Naive thymus-derived CD4-positive, alpha-beta T cell (primary cell): ENCODE results near the gene SLC25A12. TPM values are rescaled to one million over a fixed set of nuclear protein-coding genes. Genes with fewer than 3 reads are reported as not detected.

Source experiments
- ATAC-seq: fragments of 150-1000 bp; cut with Tn5 transposase; 2 replicates; pipeline ENCODE4 v1.10.0; 2021; ENCODE audit warnings: mild to moderate bottlenecking, moderate library complexity
- CTCF ChIA-PET: fragments of 350-600 bp; sonication (Branson Sonifier 250); formaldehyde crosslinking; loops from one replicate; lab custom pipeline; 2021; ENCODE audit warnings: antibody characterized with exemption; lab: Charles Lee
- POLR2A ChIA-PET: fragments of 350-600 bp; sonication (Branson Sonifier 250); formaldehyde crosslinking; loops from one replicate; lab custom pipeline; 2021; ENCODE audit warnings: antibody characterized with exemption, inconsistent platforms; lab: Charles Lee
- DNase-seq, 9 donors: peaks; one replicate each; pipeline versions ENCODE4 v3.0.0 to v3.0.0-alpha.2; 2020 to 2022; ENCODE audit warnings: mixed read lengths in 1 of 9
- H3K27ac ChIP-seq: one replicate; pipeline ENCODE4 v1.7.0; 2013; ENCODE audit warnings: mild to moderate bottlenecking, low read depth, low read length, moderate library complexity
- H3K27me3 ChIP-seq, 2 donors: one replicate each; pipeline ENCODE4 v1.7.0; 2013; ENCODE audit warnings: low read length in 2 of 2, mild to moderate bottlenecking in 2 of 2, moderate library complexity in 2 of 2; ENCODE audit not compliant: control insufficient read depth in 2 of 2, insufficient read depth in 2 of 2
- H3K36me3 ChIP-seq, 3 experiments: 1 replicate in 2 of 3; 2 replicates in 1 of 3; pipeline ENCODE4 v1.7.0; 2013; ENCODE audit warnings: low read length in 3 of 3, mild to moderate bottlenecking in 3 of 3, moderate library complexity in 1 of 3; ENCODE audit not compliant: insufficient read depth in 3 of 3, control insufficient read depth in 2 of 3
- H3K4me1 ChIP-seq, 2 donors: one replicate each; pipeline ENCODE4 v1.7.0; 2013; ENCODE audit warnings: low read length in 2 of 2, mild to moderate bottlenecking in 2 of 2, moderate library complexity in 1 of 2; ENCODE audit not compliant: control insufficient read depth in 2 of 2, insufficient read depth in 2 of 2
- H3K4me3 ChIP-seq: 2 replicates; pipeline ENCODE4 v1.7.0; 2013; ENCODE audit warnings: mild to moderate bottlenecking, low read length
- H3K9me3 ChIP-seq, 3 experiments: 1 replicate in 2 of 3; 2 replicates in 1 of 3; pipeline ENCODE4 v1.7.0; 2013; ENCODE audit warnings: low read length in 3 of 3; ENCODE audit not compliant: control insufficient read depth in 2 of 3
- H3K27ac Mint-ChIP-seq, 9 donors: one replicate each; pipeline ENCODE4 v1.8.0; 2020 to 2022; ENCODE audit warnings: mixed read lengths in 9 of 9, mild to moderate bottlenecking in 8 of 9, moderate library complexity in 5 of 9, inconsistent platforms in 2 of 9
- H3K27me3 Mint-ChIP-seq, 5 donors: one replicate each; pipeline ENCODE4 v1.8.0; 2021 to 2022; ENCODE audit warnings: mixed read lengths in 5 of 5, mild to moderate bottlenecking in 1 of 5
- H3K36me3 Mint-ChIP-seq, 5 donors: one replicate each; pipeline ENCODE4 v1.8.0; 2020 to 2022; ENCODE audit warnings: mixed read lengths in 5 of 5, mild to moderate bottlenecking in 3 of 5, inconsistent platforms in 1 of 5
- H3K4me1 Mint-ChIP-seq, 7 donors: one replicate each; pipeline ENCODE4 v1.8.0; 2020 to 2022; ENCODE audit warnings: mixed read lengths in 7 of 7, mild to moderate bottlenecking in 3 of 7, inconsistent platforms in 1 of 7
- H3K4me3 Mint-ChIP-seq, 10 donors: one replicate each; pipeline ENCODE4 v1.8.0; 2020 to 2022; ENCODE audit warnings: mild to moderate bottlenecking in 10 of 10, mixed read lengths in 10 of 10, moderate library complexity in 6 of 10, inconsistent platforms in 2 of 10
- H3K9me3 Mint-ChIP-seq, 11 donors: one replicate each; pipeline ENCODE4 v1.8.0; 2020 to 2022; ENCODE audit warnings: mixed read lengths in 11 of 11, mild to moderate bottlenecking in 4 of 11, inconsistent platforms in 1 of 11, moderate library complexity in 1 of 11
- intact Hi-C, 2 donors: fragments of 100-400 bp; cut with micrococcal nuclease; formaldehyde crosslinking; loops; one replicate each; pipeline ENCODE4 v1.15.1; 2023
- polyA plus RNA-seq, 2 donors: library from polyadenylated mRNA; unstranded; fragments of 300-500 nt; fragmentation: Illumina TruSeq; gene quantifications; one replicate each; pipeline ENCODE4 v1.2.3, GENCODE V29; 2021
- total RNA-seq, 6 experiments: library from RNA in 5 of 6; stranded (reverse) in 5 of 6; gene quantifications; 1 replicate in 5 of 6; 2 replicates in 1 of 6; pipeline ENCODE4 v1.2.3 and lab custom pipeline; 2021 to 2026

Gene SLC25A12
- total and polyA plus RNA-seq, 7 experiments from 2014 or later: 11.9 to 33.6 (median 14.0) TPM

- ATAC-seq (no peak), DNase-seq (no peak)
- peak overlapping the region in 7 of 9 donors; percentile 8 to 99 (median 96) for H3K27ac Mint-ChIP-seq
- Histone ChIP-seq H3K9me3 (no peaks in the 10 kb centered on the region), H3K27me3 (no peaks in the 10 kb centered on the region), H3K36me3 (peaks cover 0 to 15% (median 0%) of the 10 kb centered on the region in 3 experiments), H3K4me3 (no peak overlapping the region), H3K27ac (no peak overlapping the region), H3K4me1 (peaks cover 13 to 17% of the 10 kb centered on the region in 2 donors)
- no peaks in the 10 kb centered on the region for H3K27me3 Mint-ChIP-seq
- peak overlapping the region; percentile 32 to 100 (median 97) for H3K4me3 Mint-ChIP-seq
- peaks cover 4 to 23% (median 15%) of the 10 kb centered on the region in 5 donors for H3K36me3 Mint-ChIP-seq
- intact Hi-C loops: loop anchor here (5.0 to 10.0 kb wide), 3 partner anchors 42 to 490 kb away; partner anchors contain the start of genes DCAF17 (in 1 of the 2), DLX2 (in 1 of the 2) and METTL8 (in 1 of the 2)
- peaks cover 0 to 4% (median 0%) of the 10 kb centered on the region in 11 donors for H3K9me3 Mint-ChIP-seq
- H3K4me1 Mint-ChIP-seq: peaks cover 30 to 68% (median 56%) of the 10 kb centered on the region in 7 donors
- ChIA-PET CTCF (no interaction called here), POLR2A (no interaction called here)
Observed at GRCh38 chr2:171924170-171924942, 30.3 kb upstream of the SLC25A12 start.

- Histone ChIP-seq H3K27me3 (no peaks in the 10 kb centered on the region), H3K9me3 (no peaks in the 10 kb centered on the region), H3K36me3 (peaks cover 0 to 7% (median 0%) of the 10 kb centered on the region in 3 experiments), H3K27ac (peak overlapping the region; percentile 93), H3K4me3 (peak overlapping the region; percentile 75), H3K4me1 (peaks cover 13 to 17% of the 10 kb centered on the region in 2 donors)
- DNase-seq (peak in 1 of 9 donors; percentile 8), ATAC-seq (no peak)
- Mint-ChIP-seq H3K4me1 (peaks cover 20 to 57% (median 44%) of the 10 kb centered on the region in 7 donors), H3K27ac (peak overlapping the region; percentile 96 to 100 (median 99)), H3K27me3 (no peaks in the 10 kb centered on the region), H3K36me3 (peaks cover 4 to 15% (median 12%) of the 10 kb centered on the region in 5 donors), H3K9me3 (peaks cover 0 to 4% (median 0%) of the 10 kb centered on the region in 11 donors), H3K4me3 (peak overlapping the region; percentile 90 to 100 (median 99))
- intact Hi-C loops: loop anchor here (2.0 to 10.0 kb wide), 4 partner anchors 41 to 994 kb away; partner anchors contain the start of genes DCAF17 (in 1 of the 2), DLX2 (in 1 of the 2), GORASP2 (in 1 of the 2) and METTL8 (in 1 of the 2)
- POLR2A ChIA-PET: interaction anchor here (1.2 to 2.7 kb wide), 3 partner anchors 18 to 82 kb away, joined by 3 to 20 read pairs (median 3); partner anchors contain the start of gene SLC25A12
- CTCF ChIA-PET: interaction anchor here (0.5 kb wide), 1 partner anchor 12 kb away, joined by 5 read pairs; no protein-coding TSS in a partner anchor
Observed at GRCh38 chr2:171923206-171923605, 29.2 kb upstream of the SLC25A12 start.

- H3K27me3 ChIP-seq: no peaks in the 10 kb centered on the region
- H3K4me3 Mint-ChIP-seq: peak within 1 kb of the TSS; percentile 90 to 100 (median 99)
- peaks cover 20 to 50% (median 42%) of the 10 kb centered on the region in 7 donors for H3K4me1 Mint-ChIP-seq
- peak; percentile 92 to 98 (median 97) for DNase-seq
- H3K27me3 Mint-ChIP-seq: no peaks in the 10 kb centered on the region
- H3K27ac ChIP-seq: peak within 1 kb of the TSS; percentile 93
- peaks cover 0 to 4% (median 0%) of the 10 kb centered on the region in 11 donors for H3K9me3 Mint-ChIP-seq
- H3K27ac Mint-ChIP-seq: peak within 1 kb of the TSS; percentile 96 to 100 (median 99)
- peaks cover 13 to 17% of the 10 kb centered on the region in 2 donors for H3K4me1 ChIP-seq
- H3K36me3 Mint-ChIP-seq: peaks cover 4 to 15% (median 12%) of the 10 kb centered on the region in 5 donors
- H3K36me3 ChIP-seq: peaks cover 0 to 5% (median 0%) of the 10 kb centered on the region in 3 experiments
- ATAC-seq: peak; percentile 99
- H3K9me3 ChIP-seq: no peaks in the 10 kb centered on the region
- peak within 1 kb of the TSS; percentile 75 for H3K4me3 ChIP-seq
- intact Hi-C loops: loop anchor here (1.0 to 10.0 kb wide), 14 partner anchors 28 to 994 kb away; partner anchors contain the start of genes DCAF17 (in 2 of the 2), DYNC1I2 (in 2 of the 2), GORASP2 (in 2 of the 2) and SLC25A12 (in 2 of the 2)
- CTCF ChIA-PET: no interaction called here
- POLR2A ChIA-PET: interaction anchor here (1.0 to 2.7 kb wide), 7 partner anchors 16 to 540 kb away, joined by 3 to 20 read pairs (median 3); partner anchors contain the start of genes DYNC1I2 and SLC25A12
Observed at GRCh38 chr2:171922230-171923022, 28.4 kb upstream of the SLC25A12 start, which contains the start of gene HAT1. Gene HAT1, plus strand, starts transcription at chr2:171922461. Its CDS starts 40 bp downstream, at chr2:171922501.

GRCh38 chr2:171921970-171922229 is 27.9 kb upstream of the SLC25A12 start:
- Histone ChIP-seq H3K4me1 (peaks cover 13 to 17% of the 10 kb centered on the region in 2 donors), H3K27ac (peak overlapping the region; percentile 93), H3K4me3 (peak overlapping the region; percentile 75), H3K9me3 (no peaks in the 10 kb centered on the region), H3K27me3 (no peaks in the 10 kb centered on the region), H3K36me3 (peaks cover 0 to 5% (median 0%) of the 10 kb centered on the region in 3 experiments)
- no peak for DNase-seq
- CTCF ChIA-PET: no interaction called here
- intact Hi-C loops: loop anchor here (1.0 to 10.0 kb wide), 14 partner anchors 28 to 993 kb away; partner anchors contain the start of genes DCAF17 (in 2 of the 2), DYNC1I2 (in 2 of the 2), GORASP2 (in 2 of the 2) and SLC25A12 (in 2 of the 2)
- Mint-ChIP-seq H3K27ac (peak overlapping the region; percentile 96 to 100 (median 99)), H3K4me1 (peaks cover 20 to 44% (median 38%) of the 10 kb centered on the region in 7 donors), H3K9me3 (peaks cover 0 to 4% (median 0%) of the 10 kb centered on the region in 11 donors), H3K27me3 (no peaks in the 10 kb centered on the region), H3K4me3 (peak overlapping the region; percentile 90 to 100 (median 99)), H3K36me3 (peaks cover 3 to 10% (median 6%) of the 10 kb centered on the region in 5 donors)
- ATAC-seq: peak; percentile 14
- POLR2A ChIA-PET: interaction anchor here (0.6 to 2.7 kb wide), 7 partner anchors 15 to 990 kb away, joined by 3 to 20 read pairs (median 3); partner anchors contain the start of genes DYNC1I2 and SLC25A12

GRCh38 chr2:171919453-171919852 is 25.4 kb upstream of the SLC25A12 start:
- no peak overlapping the region for H3K27ac ChIP-seq
- peaks cover 13% of the 10 kb centered on the region in 2 donors for H3K4me1 ChIP-seq
- Mint-ChIP-seq H3K36me3 (peaks cover 0 to 4% (median under 1%) of the 10 kb centered on the region in 5 donors), H3K9me3 (peaks cover 0 to 4% (median 0%) of the 10 kb centered on the region in 11 donors), H3K4me1 (peaks cover 16 to 27% (median 21%) of the 10 kb centered on the region in 7 donors), H3K4me3 (no peak overlapping the region), H3K27me3 (no peaks in the 10 kb centered on the region), H3K27ac (no peak overlapping the region)
- H3K9me3 ChIP-seq: no peaks in the 10 kb centered on the region
- CTCF ChIA-PET: no interaction called here
- POLR2A ChIA-PET: no interaction called here
- intact Hi-C loops: no loop called here
- ATAC-seq: no peak
- no peaks in the 10 kb centered on the region for H3K27me3 ChIP-seq
- no peak overlapping the region for H3K4me3 ChIP-seq
- DNase-seq: no peak
- peaks cover 0 to 5% (median 0%) of the 10 kb centered on the region in 3 experiments for H3K36me3 ChIP-seq
